Pulmonary artery endothelial cell (primary cell): ENCODE measurements around the gene ITGB6. TPM values are rescaled to one million over a fixed set of nuclear protein-coding genes. Genes with fewer than 3 reads are reported as not detected.
A peak's percentile ranks its signal among the peaks of the same experiment; 100 is the strongest.

ENCODE experiments used
- DNase-seq: peaks from one replicate; pipeline ENCODE4 v3.0.0-alpha.2; 2011; ENCODE audit warnings: low read depth, low spot score
- total RNA-seq: library from RNA; depleted of rRNA; stranded (reverse); fragments of >200 nt; gene quantifications from 2 replicates; pipeline ENCODE4 v1.2.3, GENCODE V29; 2014

Gene ITGB6, protein sequence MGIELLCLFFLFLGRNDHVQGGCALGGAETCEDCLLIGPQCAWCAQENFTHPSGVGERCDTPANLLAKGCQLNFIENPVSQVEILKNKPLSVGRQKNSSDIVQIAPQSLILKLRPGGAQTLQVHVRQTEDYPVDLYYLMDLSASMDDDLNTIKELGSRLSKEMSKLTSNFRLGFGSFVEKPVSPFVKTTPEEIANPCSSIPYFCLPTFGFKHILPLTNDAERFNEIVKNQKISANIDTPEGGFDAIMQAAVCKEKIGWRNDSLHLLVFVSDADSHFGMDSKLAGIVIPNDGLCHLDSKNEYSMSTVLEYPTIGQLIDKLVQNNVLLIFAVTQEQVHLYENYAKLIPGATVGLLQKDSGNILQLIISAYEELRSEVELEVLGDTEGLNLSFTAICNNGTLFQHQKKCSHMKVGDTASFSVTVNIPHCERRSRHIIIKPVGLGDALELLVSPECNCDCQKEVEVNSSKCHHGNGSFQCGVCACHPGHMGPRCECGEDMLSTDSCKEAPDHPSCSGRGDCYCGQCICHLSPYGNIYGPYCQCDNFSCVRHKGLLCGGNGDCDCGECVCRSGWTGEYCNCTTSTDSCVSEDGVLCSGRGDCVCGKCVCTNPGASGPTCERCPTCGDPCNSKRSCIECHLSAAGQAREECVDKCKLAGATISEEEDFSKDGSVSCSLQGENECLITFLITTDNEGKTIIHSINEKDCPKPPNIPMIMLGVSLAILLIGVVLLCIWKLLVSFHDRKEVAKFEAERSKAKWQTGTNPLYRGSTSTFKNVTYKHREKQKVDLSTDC
- total RNA-seq = 0.07 TPM in 2 replicates

DNA sequence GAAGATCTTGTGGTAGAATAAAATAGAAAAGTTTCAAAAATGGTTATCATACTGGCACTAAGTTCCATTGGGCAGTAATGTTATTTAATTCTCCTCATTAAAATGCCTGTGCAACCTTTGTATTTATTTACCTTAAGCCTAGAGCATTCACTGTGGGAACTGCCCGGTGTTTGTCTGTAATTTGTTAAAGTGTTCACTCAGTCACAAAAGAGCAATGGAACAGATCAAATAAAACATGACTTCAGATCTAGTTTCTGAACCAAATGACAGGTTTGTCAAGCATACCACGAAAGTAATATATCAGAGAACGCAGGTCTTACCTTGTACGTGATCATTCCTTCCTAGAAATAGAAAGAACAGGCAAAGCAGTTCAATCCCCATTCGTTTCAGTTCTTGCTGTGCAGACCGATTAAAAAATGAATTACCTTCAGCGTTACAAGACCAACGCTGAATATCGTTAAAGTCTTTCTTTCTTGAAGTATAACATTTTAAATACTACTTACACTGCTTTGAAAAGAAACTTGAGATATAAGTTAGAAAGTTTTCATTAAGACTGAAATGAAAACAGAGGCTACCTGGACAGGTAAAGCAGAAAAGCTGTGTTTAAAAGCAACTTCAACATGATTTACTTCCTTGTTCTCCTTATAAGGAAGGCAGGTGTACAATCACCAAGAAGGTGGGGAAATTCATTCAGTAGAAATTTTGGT, at the start of gene ITGB6:
ITGB6 (minus strand) TSS at position 590 of the 707 bp plus-strand sequence; CDS start at position 381, 209 bp downstream.
- DNase-seq = no peak

DNA sequence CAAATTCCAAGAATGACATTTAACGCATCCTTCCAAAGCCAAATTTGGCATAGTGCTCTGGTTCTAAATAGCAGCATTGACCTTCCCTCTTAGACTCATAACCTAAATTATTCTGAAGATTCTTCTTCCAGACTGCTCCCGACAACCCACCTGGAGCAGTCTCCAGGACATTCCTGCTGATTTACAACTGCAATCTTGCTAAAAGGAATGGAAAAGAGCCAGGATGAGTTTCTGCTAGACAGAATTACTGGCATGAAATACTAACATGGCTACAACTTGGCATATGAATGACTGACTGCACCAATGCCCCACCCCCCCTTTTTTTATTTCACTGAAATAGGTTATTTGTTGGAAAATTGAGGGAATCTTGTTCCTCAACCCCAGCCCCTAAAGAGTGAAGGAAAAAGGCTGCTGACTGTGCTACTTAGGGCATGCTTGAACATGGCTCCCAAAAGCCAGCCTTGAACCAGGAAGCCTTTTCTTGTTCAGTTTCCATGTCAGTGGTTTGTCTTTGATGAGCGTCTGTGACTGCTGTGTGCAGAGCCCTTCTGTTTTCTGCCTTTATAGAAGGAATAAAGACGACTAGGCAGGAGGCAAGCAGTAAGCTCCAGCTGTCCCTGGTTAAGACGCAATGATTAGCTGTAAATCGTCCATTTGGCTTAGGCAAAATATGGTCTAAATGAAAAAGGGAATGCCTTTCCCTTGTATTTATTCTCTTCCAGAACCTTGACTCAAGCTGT, 47.4 kb upstream of the ITGB6 start:
- DNase-seq = no peak

DNA sequence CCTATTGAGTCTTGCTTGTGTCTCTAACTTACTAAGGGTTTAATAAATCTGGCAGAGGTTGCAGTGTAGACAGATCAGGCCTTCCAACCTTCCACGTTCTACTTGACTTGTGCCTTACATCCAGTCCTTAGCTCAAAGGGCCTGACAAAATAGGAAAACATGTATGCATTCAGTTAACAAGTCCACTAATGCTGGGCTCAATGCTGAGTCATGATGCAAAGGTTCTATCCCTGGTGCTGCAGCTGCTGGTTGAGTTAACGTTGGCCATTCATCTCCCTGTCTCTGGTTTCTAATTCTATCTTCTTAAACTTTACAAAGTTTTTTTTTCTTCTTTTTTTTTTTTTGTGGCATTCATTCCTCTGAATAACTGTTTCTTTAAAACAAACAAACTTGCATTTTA, 46.3 kb upstream of the ITGB6 start:
- DNase-seq = no peak

DNA sequence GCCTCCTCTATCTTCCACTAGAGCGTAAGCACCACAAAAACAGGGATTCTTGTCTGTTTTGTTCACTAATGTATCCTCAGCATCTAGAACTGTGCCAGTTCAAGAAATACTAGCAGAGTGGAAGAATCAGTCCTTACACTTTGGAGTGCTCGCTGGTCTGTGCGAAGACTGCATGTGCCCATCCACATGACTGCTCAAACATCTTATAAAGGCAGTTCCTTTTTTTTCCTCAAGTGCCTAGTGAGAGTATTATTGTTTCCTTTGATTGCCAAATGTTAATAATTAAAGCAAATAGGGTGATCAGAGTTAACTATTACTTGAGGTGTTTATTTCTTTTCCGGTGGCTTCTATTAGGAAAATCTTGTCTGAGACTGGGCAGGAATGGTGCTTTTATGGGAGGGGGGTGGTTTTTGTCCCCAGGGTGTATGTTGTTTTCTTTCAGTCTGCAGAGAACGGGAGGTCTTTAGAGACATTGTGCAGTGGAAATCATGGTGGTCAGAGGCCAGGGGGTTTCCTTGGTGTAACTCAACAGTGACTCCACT, 45.6 kb upstream of the ITGB6 start:
- DNase-seq = no peak

DNA sequence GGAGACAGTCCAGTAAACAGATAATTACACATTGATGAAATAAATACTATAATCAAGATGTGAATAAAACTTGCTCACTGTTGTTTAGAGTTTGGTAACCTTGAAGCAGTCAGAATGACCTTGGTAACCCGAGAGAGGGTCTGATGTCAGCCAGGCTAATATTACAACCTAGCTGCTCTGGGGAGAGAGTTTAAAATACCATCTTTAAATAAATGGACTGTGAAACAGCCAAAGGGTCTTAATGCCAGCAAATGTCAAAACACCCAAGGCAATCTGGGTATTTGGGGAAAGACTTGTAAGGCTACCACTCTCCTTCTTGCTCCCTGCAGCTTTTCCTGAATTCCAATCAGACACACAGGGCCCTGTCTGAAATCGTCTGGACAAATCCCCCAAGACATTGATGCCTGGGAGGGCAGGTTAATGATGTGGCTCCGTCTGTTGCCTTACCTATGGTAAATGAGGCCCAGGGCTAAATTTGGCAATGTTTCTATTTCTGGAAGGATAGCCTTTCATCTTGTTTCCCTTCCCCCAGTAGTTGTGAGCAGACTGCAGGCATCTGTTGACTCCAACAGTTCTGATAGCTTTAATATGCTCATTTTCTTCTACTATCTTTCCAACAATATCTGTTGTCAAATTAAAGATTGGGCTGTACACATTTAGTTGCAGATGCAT, 43.0 kb upstream of the ITGB6 start:
- no peak for DNase-seq

DNA sequence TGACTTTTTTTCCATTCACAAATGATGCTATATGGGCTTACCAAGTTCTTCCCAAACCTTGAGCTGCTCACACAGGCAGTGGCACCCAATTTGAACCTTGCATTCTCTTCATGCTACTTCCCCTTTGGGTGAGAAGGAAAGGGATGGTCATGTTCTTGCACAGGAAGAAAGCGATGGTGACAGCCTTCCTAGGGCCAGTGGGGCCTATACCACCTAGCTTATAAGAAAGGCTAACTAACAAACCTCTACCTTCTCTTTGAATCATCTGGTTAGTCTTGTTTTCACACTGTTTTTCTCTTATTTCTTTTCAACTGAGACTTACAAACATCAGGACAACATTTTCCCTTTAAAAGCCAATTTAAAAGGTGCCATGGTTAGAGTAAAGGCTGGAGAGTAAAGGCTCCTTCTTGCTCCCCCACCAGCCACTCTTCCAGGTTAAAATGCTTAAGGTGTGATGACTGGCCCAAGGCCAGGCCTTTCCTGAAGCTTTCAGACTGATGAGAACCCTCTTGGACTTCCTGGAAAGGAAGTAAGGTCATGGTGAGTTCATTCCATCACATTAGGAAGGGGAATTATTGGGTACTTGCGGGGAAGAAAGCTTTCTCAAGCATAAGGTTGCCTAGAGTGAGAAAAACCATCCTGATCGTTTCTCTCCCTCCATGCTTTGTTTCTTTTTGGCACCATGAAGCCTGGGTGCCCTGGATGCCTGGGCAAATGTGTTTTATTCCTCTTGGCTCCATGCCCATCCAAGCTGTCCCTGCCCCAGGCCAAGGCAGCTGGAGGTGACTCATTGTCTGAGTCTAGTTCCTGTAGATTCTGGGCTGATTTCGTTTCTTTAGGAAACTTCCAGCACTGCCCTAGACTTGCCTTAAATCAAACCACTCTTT, 41.4 kb upstream of the ITGB6 start:
- peak; percentile 73 for DNase-seq

DNA sequence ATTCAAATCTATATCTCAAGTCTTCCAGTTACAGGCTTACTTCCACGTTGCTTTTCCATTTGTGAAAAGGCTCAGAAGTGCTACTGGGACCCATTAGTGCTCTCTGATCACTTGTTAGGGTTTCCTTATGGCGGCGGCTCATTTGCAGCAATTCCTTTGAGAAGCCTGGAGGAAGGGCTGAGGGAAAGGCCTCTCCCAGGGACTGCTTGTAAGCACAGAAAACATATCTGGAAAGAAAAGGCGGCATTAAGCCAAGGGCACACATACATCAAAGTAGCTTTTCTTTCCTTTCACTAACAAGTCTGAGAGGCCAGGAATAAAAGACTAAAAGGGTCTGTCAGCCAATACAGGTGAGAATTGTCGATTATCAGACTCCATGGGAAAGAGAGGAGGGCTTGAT, 39.4 kb upstream of the ITGB6 start:
- no peak for DNase-seq

DNA sequence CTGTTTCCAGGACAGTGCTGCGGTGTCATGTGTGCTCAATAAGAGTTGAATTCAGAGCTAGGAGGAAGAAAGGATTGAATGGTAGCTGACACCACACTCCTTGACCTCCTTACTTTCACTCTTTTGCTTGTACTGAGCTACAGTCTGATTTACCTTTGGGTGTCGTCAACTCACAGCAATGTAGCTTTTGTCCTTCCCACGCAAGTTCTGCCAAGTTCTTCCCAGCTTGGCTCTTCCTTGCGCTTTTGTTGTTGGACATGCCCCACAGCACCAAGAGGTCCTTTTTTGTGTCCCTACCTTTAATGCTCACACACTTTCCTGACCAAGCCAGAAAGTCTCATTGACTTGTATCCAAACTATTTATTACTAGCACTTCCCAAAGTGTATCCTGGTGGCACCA, 38.3 kb upstream of the ITGB6 start:
- DNase-seq = no peak

DNA sequence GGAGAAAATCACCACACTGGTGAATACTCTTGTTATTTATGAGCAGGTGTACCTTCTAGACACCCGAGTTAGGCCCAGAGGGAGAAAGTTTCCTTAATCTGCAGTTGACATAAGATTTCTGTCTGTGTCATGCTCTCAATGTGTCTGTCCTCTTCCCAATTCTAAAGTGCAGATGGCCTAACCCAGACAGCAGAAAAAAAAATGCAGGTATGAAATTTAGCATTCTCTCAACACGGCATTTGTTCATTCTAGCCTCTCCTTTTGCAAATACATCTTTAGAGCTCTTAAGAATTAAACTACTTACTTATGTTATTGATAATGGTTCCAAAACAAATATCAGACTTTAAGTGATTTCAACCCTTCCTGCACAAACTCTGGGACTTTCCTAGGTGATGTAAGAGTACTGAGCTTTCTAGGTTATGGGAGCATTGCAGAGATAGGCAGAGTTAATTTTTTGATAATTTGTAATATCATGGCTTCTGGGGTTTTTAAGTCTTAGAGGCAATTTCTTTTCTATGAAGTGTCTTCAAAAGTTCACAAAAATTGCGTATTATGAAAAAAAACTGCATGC, 32.9 kb upstream of the ITGB6 start:
- no peak for DNase-seq

DNA sequence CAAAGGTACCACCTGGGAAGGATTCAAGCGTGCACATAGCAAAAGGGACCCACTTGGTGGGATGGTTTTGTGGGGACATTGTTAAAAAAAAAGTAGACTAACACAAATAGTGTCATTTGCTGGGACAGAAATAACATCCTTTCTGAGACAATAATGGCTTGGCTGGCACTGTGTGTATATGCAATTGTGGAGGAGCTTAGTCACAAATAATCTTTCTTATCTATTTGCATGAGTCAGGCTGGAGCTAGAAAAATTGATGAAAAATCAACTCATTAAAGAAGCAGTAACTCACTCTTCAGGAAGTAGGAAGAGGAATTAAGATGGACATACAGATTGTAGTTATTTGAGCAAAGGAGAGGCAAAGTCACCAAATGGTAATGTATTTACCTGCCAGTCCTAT, 29.5 kb upstream of the ITGB6 start:
- DNase-seq = no peak

DNA sequence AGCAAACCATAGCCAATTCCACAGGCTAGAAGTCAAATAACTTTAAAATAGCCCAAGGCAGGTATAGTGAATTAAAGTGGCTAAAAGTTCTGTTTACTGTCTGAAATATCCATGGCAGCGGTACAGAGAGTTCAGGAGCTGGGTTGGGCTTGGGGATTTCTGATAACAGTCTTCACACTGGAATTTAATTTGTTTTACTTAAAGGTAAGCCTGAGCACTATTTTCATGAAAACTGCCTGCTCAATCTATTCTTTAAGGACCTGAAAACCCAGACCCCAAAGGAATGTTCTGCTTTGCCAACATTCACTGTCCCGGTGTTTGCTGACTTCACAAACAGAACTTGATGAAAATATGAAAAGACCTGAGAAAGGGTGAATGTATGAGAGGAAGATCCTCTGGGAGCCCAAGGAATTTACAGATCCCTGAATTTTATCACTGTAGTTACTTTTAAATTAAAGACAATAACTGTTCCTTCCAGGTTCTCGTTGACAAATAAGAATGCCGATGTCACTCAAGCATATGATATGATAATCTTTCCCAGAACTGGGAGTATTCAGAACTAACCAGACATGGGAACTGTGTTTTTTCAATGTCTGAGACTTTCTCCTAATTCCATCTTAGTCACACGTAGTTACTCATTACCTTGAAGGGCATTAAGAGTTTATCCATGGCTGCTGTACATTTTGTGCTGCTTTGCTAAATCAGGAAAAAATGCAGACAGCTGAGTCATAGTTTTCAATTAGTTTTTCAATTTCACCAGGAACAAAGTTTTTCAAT, 28.3 kb upstream of the ITGB6 start:
- no peak for DNase-seq

DNA sequence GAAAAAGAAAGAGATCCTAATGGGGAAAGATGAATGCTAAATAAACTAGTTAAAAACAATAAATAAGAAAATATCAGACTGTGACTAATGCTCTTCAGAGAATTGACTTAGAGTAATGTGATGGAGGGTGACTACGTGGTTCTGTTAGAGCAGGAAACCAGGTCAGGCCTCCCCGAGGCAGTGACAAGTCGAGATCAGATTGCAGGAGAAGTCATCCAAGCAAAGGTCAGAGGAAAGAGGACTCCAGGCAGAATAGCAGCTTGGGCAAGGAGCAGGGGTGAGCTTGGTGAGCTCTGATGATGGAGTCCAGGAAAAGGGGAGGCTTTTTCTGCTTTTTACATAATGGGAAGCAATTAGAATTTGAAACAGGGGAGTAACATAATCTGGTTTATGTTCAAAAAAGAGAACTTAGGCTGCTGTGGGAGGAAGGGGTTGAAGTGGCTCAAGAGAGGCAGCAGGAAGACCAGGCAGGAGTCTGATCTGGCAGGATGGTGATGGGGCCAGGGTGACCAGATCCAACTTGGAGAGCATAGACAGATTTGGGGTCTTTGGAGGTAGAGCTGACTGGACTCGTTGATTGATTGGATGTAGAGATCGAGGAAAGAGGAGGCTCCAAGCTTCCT, 27.3 kb upstream of the ITGB6 start:
- no peak for DNase-seq

DNA sequence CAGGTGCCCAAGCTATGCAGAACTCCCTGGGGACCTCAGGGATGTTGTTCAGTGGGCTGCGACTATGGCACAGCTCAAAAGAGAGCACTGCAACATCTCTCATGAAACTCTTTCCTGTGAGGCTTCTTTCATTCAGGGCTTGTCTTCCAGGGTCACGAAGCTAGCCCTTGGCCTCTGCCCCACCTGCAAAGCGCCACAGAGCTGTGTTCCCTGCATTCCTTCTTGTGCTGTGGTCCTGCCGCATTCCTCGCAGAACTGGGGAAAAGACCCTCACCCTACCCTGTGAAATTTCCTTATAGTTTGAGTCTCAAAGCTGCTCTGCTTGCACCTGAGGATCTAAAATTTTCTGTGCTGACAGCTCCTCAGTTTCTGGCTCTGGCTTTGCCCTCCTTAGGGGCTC, 26.3 kb upstream of the ITGB6 start:
- DNase-seq = no peak

DNA sequence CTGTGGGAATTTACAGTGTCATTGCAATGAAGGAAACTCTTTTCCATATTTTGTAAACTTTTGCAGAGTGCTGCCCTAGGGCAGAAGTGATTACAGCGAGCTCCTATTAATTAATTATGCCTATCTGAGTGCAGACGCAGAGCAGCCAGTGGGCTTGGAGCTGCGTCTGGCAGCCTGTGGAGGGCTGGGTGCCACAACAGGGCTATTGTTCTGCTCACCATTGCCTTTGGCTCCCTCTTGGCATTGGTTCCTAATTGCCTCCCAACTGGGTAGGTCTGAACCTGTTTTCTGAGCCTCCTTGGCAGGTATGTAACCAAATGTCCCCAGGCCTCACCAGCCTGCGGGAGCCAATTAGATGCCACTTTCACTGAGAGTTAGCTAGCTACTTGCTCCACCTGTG, 25.6 kb upstream of the ITGB6 start:
- no peak for DNase-seq

DNA sequence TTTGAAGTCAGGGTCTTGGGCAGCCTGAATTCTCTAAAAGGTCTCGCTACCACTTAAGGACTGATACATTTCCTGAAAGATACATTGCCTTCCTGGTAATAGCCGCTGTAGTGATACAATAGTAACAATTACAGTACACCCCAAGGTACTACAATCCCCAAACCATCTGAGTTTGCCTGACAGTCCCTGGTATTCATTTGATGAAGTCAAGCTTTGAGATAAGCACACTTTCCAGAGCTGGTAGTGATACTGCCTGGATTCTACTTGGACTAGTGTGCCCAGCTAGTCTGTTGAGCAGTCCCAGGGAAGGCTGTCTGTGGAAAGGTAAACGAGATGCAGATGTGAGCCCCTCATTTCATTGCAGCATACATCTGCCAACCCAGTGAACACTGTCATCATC, 24.4 kb upstream of the ITGB6 start:
- DNase-seq = no peak

DNA sequence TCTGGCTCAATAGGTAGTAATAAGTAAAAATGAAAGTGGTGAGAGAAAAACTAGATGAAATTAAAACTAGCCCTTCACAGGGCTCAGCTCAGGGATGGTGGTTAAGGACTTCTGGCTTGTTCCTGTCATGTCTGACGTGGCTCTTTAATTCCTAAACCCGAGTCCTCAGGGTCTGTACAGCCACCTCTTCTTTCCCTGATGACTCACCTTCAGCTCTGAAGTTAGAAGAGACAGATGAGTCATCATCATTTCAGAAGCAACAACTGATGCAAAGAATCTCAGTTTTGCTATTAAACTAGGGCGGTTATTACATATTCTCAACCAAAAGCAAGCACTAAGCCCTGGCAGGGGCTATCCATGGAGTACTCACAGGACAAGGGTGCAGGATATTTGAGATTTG, 24.0 kb upstream of the ITGB6 start:
- DNase-seq = peak; percentile 61

DNA sequence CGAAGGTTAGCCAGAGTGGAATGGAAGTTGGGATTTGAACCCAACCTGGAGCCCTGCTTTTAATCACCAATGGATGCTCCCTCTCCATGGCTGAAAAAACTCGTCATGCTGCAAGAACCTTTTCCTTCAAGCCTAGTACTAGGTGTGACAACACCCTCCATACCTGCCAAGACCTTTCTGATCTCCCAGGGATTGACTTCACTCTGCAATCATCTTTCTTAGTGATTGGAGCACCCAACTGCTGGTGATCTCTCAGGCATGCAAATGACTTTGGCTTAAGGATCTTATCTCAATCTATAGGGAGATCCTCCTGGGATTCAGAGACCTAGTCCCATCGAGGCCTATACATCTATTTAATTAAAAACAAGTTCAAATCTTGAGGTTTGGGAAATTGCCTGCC, 23.5 kb upstream of the ITGB6 start:
- DNase-seq = no peak
